Measurements from ENCODE around the gene FAS. TPM values are rescaled to one million over a fixed set of nuclear protein-coding genes. Genes with fewer than 3 reads are reported as not detected.

Gene FAS
- 10 to 100 TPM in 3 of 4 donors, 1 to 10 TPM in 1; 9.0 to 58.5 (median 53.6) TPM for total RNA-seq

DNA sequence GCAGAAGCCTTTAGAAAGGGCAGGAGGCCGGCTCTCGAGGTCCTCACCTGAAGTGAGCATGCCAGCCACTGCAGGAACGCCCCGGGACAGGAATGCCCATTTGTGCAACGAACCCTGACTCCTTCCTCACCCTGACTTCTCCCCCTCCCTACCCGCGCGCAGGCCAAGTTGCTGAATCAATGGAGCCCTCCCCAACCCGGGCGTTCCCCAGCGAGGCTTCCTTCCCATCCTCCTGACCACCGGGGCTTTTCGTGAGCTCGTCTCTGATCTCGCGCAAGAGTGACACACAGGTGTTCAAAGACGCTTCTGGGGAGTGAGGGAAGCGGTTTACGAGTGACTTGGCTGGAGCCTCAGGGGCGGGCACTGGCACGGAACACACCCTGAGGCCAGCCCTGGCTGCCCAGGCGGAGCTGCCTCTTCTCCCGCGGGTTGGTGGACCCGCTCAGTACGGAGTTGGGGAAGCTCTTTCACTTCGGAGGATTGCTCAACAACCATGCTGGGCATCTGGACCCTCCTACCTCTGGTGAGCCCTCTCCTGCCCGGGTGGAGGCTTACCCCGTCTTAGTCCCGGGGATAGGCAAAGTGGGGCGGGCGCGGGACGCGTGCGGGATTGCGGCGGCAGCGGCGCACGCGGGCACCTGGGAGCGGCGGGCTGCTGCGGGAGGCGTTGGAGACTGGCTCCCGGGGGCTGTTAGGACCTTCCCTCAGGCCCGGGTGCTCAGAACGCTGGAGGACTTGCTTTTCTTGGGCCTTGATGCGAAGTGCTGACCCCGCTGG is at the start of gene FAS:
FAS (plus strand) TSS at position 415 of the 777 bp plus-strand sequence; CDS start at position 494, 79 bp downstream.
- in situ Hi-C loops (cut with MboI; ENCODE audit: low pct_ligation_motif_present in 1 of 4, low pct_unique_long_range_greater_than_20kb in 1 of 4, low sequenced_read_pairs in 3 of 4) (no loop called here), intact Hi-C loops (cut with DNase I; ENCODE audit: low total_unique reads) (loop anchor here (10.0 kb wide), 2 partner anchors 156 to 304 kb away; no protein-coding TSS in a partner anchor)
- peak; percentile 86 for DNase-seq
- WGBS, 2 donors (ENCODE audit: low coverage in 1 of 2) = 0% methylated on average over 42 of the region's 51 CpGs; no CpG with 5 or more reads in 1 of the 2 donors
- Histone ChIP-seq H3K36me3 (no peaks in the 10 kb centered on the region), H3K9me3 (no peaks in the 10 kb centered on the region), H3K4me3 (peak within 1 kb of the TSS; percentile 54 to 89 (median 70)), H3K27me3 (no peaks in the 10 kb centered on the region), H3K4me1 (peaks cover 8 to 66% (median 40%) of the 10 kb centered on the region in 4 donors), H3K27ac (peak within 1 kb of the TSS; percentile 91 to 97 (median 96))
- TF ChIP-seq, protein P1, sequence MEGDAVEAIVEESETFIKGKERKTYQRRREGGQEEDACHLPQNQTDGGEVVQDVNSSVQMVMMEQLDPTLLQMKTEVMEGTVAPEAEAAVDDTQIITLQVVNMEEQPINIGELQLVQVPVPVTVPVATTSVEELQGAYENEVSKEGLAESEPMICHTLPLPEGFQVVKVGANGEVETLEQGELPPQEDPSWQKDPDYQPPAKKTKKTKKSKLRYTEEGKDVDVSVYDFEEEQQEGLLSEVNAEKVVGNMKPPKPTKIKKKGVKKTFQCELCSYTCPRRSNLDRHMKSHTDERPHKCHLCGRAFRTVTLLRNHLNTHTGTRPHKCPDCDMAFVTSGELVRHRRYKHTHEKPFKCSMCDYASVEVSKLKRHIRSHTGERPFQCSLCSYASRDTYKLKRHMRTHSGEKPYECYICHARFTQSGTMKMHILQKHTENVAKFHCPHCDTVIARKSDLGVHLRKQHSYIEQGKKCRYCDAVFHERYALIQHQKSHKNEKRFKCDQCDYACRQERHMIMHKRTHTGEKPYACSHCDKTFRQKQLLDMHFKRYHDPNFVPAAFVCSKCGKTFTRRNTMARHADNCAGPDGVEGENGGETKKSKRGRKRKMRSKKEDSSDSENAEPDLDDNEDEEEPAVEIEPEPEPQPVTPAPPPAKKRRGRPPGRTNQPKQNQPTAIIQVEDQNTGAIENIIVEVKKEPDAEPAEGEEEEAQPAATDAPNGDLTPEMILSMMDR (IDR thresholded peaks at IDR 0.05) = peak in 1 of 5 experiments; percentile 1
- TF ChIP-seq POLR2A (IDR thresholded peaks at IDR 0.05) (peak; percentile 81), EP300 (IDR thresholded peaks at IDR 0.05; ENCODE audit: low read depth) (no peak), POLR2AphosphoS5 (IDR thresholded peaks at IDR 0.05) (peak; percentile 75 to 87 (median 83))

DNA sequence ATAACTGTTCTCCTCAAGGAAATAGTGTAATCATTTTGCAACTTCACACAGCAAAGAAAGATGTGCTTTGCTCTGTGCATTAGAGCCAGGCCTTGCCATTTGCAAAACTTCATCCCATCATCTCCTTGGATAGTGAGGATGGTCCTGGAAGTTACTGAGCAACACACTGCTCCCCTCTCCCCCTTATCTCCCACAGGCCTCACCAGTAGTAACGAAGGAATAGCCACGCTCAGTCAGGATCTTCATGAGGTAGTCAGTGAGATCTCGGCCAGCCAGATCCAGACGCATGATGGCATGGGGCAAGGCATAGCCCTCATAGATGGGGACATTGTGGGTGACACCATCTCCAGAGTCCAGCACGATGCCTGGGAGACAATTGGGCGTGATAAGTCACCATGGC is 49.6 kb upstream of the FAS start:
- intact Hi-C loops (cut with DNase I; ENCODE audit: low total_unique reads) (no loop called here), in situ Hi-C loops (cut with MboI; ENCODE audit: low pct_ligation_motif_present in 1 of 4, low pct_unique_long_range_greater_than_20kb in 1 of 4, low sequenced_read_pairs in 3 of 4) (loop anchor here in 2 of 4 donors (5.0 to 10.0 kb wide), 2 partner anchors 271 to 284 kb away; no protein-coding TSS in a partner anchor)
- 91% methylated on average over 6 of the region's 6 CpGs; no CpG with 5 or more reads in 1 of the 2 donors for WGBS, 2 donors (ENCODE audit: low coverage in 1 of 2)
- H3K9me3 ChIP-seq = no peaks in the 10 kb centered on the region
- H3K27me3 ChIP-seq = no peaks in the 10 kb centered on the region
- peaks cover 0 to 11% (median 3%) of the 10 kb centered on the region in 4 donors for H3K36me3 ChIP-seq
- DNase-seq = no peak
- TF ChIP-seq POLR2AphosphoS5 (IDR thresholded peaks at IDR 0.05) (no peak), EP300 (IDR thresholded peaks at IDR 0.05; ENCODE audit: low read depth) (no peak), POLR2A (IDR thresholded peaks at IDR 0.05) (no peak)
- TF ChIP-seq, protein P1 (IDR thresholded peaks at IDR 0.05) = no peak
- H3K4me1 ChIP-seq = peaks cover 0 to 23% (median 4%) of the 10 kb centered on the region in 4 donors
- no peak overlapping the region for H3K4me3 ChIP-seq
- peak overlapping the region; percentile 41 to 82 (median 56) for H3K27ac ChIP-seq

DNA sequence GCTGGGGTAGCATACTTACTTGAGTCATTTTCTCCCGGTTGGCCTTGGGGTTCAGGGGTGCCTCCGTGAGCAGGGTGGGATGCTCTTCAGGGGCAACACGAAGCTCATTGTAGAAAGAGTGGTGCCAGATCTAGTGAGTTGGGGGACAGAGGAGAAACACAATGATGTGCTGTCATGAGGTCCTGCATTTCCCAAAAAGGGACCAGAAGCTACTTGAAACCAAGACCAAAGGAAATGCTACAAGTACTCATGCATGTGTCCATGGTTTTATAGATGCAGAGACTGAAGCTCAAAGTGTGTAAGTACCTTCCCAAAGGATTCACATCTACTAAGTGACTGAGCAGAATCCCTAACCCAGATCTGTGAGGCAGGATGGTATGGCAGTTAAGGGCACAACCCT is 46.8 kb upstream of the FAS start:
- TF ChIP-seq EP300 (IDR thresholded peaks at IDR 0.05; ENCODE audit: low read depth) (no peak), POLR2AphosphoS5 (IDR thresholded peaks at IDR 0.05) (peak in 1 of 3 donors; percentile 20)
- Histone ChIP-seq H3K36me3 (peaks cover 0 to 4% (median 0%) of the 10 kb centered on the region in 4 donors), H3K27ac (peak overlapping the region; percentile 41 to 82 (median 56)), H3K9me3 (no peaks in the 10 kb centered on the region), H3K4me1 (peaks cover 0 to 34% (median 3%) of the 10 kb centered on the region in 4 donors), H3K27me3 (no peaks in the 10 kb centered on the region), H3K4me3 (no peak overlapping the region)
- WGBS, 2 donors (ENCODE audit: low coverage in 1 of 2) = 76 to 100% methylated on average over 1 to 3 of the region's 3 CpGs
- intact Hi-C loops (cut with DNase I; ENCODE audit: low total_unique reads) = no loop called here
- in situ Hi-C loops (cut with MboI; ENCODE audit: low pct_ligation_motif_present in 1 of 4, low pct_unique_long_range_greater_than_20kb in 1 of 4, low sequenced_read_pairs in 3 of 4) = loop anchor here in 2 of 4 donors (5.0 to 10.0 kb wide), 2 partner anchors 269 to 281 kb away; no protein-coding TSS in a partner anchor
- no peak for DNase-seq

DNA sequence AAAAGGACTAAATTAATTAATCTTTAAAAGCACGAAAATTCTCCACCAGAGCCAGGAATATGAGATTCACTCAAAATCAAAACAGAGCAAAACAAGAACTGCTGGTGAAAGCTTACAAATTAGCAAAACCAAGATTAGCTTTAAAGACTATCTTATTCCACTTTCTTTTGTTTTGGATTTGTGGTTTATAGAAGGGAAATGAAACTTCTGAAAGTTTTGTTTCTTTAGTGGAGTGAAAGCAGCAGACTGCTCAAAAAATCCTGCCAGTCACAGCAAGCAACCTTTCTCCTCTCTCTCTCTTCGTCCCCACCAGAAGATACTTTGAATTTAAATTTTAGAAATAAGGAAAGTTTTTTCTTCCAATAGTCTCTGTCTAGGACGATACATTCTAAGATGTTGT is 45.8 kb upstream of the FAS start:
- peaks cover 0 to 4% (median 0%) of the 10 kb centered on the region in 4 donors for H3K36me3 ChIP-seq

DNA sequence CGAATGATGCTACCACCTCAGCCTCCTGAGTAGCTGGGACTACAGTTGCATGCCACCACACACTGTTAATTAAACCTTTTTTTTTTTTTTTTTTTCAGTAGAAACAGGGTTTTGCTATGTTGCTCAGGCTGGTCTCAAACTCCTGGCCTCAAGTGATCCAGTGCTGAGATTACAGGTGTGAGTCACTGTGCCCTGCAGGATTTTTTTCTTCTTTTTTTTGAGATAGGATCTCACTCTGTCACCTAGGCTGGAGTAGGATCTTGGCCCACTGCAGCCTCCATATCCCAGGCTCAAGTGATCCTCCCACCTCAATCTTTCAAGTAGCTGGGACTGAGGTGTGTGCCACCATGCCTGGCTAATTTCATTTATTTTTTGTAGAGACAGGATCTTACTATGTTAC is 44.4 kb upstream of the FAS start:
- intact Hi-C loops (cut with DNase I; ENCODE audit: low total_unique reads) = no loop called here

More for the DNA sequence above, 45.8 kb upstream of the FAS start:
- H3K27ac ChIP-seq = peak overlapping the region; percentile 41 to 82 (median 56)
- intact Hi-C loops (cut with DNase I; ENCODE audit: low total_unique reads) (no loop called here), in situ Hi-C loops (cut with MboI; ENCODE audit: low pct_ligation_motif_present in 1 of 4, low pct_unique_long_range_greater_than_20kb in 1 of 4, low sequenced_read_pairs in 3 of 4) (loop anchor here in 2 of 4 donors (5.0 to 10.0 kb wide), 2 partner anchors 267 to 280 kb away; no protein-coding TSS in a partner anchor)
- 58 to 69% methylated on average over 3 of the region's 3 CpGs for whole genome bisulfite sequencing, 2 donors (ENCODE audit: low coverage in 1 of 2)
- no peak for DNase-seq
- no peak overlapping the region for H3K4me3 ChIP-seq
- no peaks in the 10 kb centered on the region for H3K9me3 ChIP-seq
- peaks cover 0 to 34% (median 3%) of the 10 kb centered on the region in 4 donors for H3K4me1 ChIP-seq
- no peak for TF ChIP-seq POLR2AphosphoS5 (IDR thresholded peaks at IDR 0.05)
- no peaks in the 10 kb centered on the region for H3K27me3 ChIP-seq

More for the DNA sequence above, 44.4 kb upstream of the FAS start:
- Histone ChIP-seq H3K4me1 (peaks cover 0 to 46% (median 3%) of the 10 kb centered on the region in 4 donors), H3K9me3 (no peaks in the 10 kb centered on the region), H3K27me3 (no peaks in the 10 kb centered on the region), H3K36me3 (peaks cover 0 to 4% (median 0%) of the 10 kb centered on the region in 4 donors), H3K4me3 (no peak overlapping the region), H3K27ac (peak overlapping the region; percentile 41 to 82 (median 56))
- 50 to 82% methylated on average over 1 of the region's 1 CpG for WGBS, 2 donors (ENCODE audit: low coverage in 1 of 2)
- in situ Hi-C loops (cut with MboI; ENCODE audit: low pct_ligation_motif_present in 1 of 4, low pct_unique_long_range_greater_than_20kb in 1 of 4, low sequenced_read_pairs in 3 of 4) = loop anchor here in 1 of 4 donors (10.0 kb wide), 1 partner anchor 279 kb away; no protein-coding TSS in a partner anchor
- TF ChIP-seq, protein P1 (IDR thresholded peaks at IDR 0.05) = no peak
- TF ChIP-seq EP300 (IDR thresholded peaks at IDR 0.05; ENCODE audit: low read depth) (no peak), POLR2AphosphoS5 (IDR thresholded peaks at IDR 0.05) (no peak), POLR2A (IDR thresholded peaks at IDR 0.05) (no peak)
- no peak for DNase-seq

Measured in transverse colon (tissue), 4 donors.